ENCODE data around the gene YEATS4. TPM values are rescaled to one million over a fixed set of nuclear protein-coding genes. Genes with fewer than 3 reads are reported as not detected.

Gene YEATS4
- total and polyA plus RNA-seq, 2 experiments from 2014 or later = 17.2 to 60.4 TPM

GRCh38 chr12:69396963-69397362 is 37.4 kb downstream of the YEATS4 start:
- Histone ChIP-seq H3K9me2 (ENCODE audit: insufficient read depth) (no peaks in the 10 kb centered on the region), H3K9ac (no peak overlapping the region), H3K4me2 (ENCODE audit: unreplicated experiment) (no peak overlapping the region), H3K27me3 (replicated peaks; ENCODE audit: insufficient read depth) (no peaks in the 10 kb centered on the region), H3K27ac (no peak overlapping the region), H2AFZ (no peak overlapping the region), H3K4me1 (ENCODE audit: insufficient read depth) (peaks cover 41% of the 10 kb centered on the region), H3F3A (ENCODE audit: insufficient read depth) (peaks cover 34% of the 10 kb centered on the region), H3K4me3 (no peak overlapping the region), H3K79me2 (ENCODE audit: insufficient read depth) (no peaks in the 10 kb centered on the region), H3K9me3 (ENCODE audit: low read depth) (peaks cover 2% of the 10 kb centered on the region), H3K36me3 (ENCODE audit: low read depth) (no peaks in the 10 kb centered on the region), H4K20me1 (ENCODE audit: insufficient read depth) (no peaks in the 10 kb centered on the region)
- DNase-seq = no peak
- in situ Hi-C loops (cut with MboI) = no loop called here
- WGBS, 2 experiments (ENCODE audit: low coverage in 1 of 2, low lambda C conversion rate in 2 of 2, missing lambda C conversion rate in 2 of 2) = 99% methylated on average over 3 of the region's 3 CpGs
- TF ChIP-seq EZH2phosphoT487 (IDR thresholded peaks at IDR 0.05; ENCODE audit: insufficient read depth, low read depth) (no peak), EZH2 (IDR thresholded peaks at IDR 0.05; ENCODE audit: insufficient read depth, poor library complexity, severe bottlenecking) (no peak)

- 49 to 51% methylated on average over 3 of the region's 3 CpGs for WGBS, 2 experiments (ENCODE audit: low coverage in 1 of 2, low lambda C conversion rate in 2 of 2, missing lambda C conversion rate in 2 of 2)
- in situ Hi-C loops (cut with MboI) = no loop called here
These were observed 38.4 kb downstream of the YEATS4 start for GRCh38 chr12:69397978-69398377.

GRCh38 chr12:69401940-69402339 is 42.4 kb downstream of the YEATS4 start:
- H3K36me3 ChIP-seq (ENCODE audit: low read depth) = no peaks in the 10 kb centered on the region
- H3K9me2 ChIP-seq (ENCODE audit: insufficient read depth) = no peaks in the 10 kb centered on the region
- 94 to 95% methylated on average over 4 of the region's 4 CpGs for WGBS, 2 experiments (ENCODE audit: low coverage in 1 of 2, low lambda C conversion rate in 2 of 2, missing lambda C conversion rate in 2 of 2)
- H3F3A ChIP-seq (ENCODE audit: insufficient read depth) = peaks cover 28% of the 10 kb centered on the region
- no peak overlapping the region for H3K4me3 ChIP-seq
- no peak overlapping the region for H3K4me2 ChIP-seq (ENCODE audit: unreplicated experiment)
- TF ChIP-seq EZH2phosphoT487 (IDR thresholded peaks at IDR 0.05; ENCODE audit: insufficient read depth, low read depth) = no peak
- TF ChIP-seq EZH2 (IDR thresholded peaks at IDR 0.05; ENCODE audit: insufficient read depth, poor library complexity, severe bottlenecking) = no peak
- H4K20me1 ChIP-seq (ENCODE audit: insufficient read depth) = no peaks in the 10 kb centered on the region
- H2AFZ ChIP-seq = no peak overlapping the region
- in situ Hi-C loops (cut with MboI) = loop anchor here (10.0 kb wide), 1 partner anchor 173 kb away; no protein-coding TSS in a partner anchor
- no peaks in the 10 kb centered on the region for H3K79me2 ChIP-seq (ENCODE audit: insufficient read depth)
- no peaks in the 10 kb centered on the region for H3K9me3 ChIP-seq (ENCODE audit: low read depth)
- no peak overlapping the region for H3K27ac ChIP-seq
- no peaks in the 10 kb centered on the region for H3K27me3 ChIP-seq (replicated peaks; ENCODE audit: insufficient read depth)
- DNase-seq = no peak
- peaks cover 29% of the 10 kb centered on the region for H3K4me1 ChIP-seq (ENCODE audit: insufficient read depth)
- H3K9ac ChIP-seq = no peak overlapping the region

More at GRCh38 chr12:69397978-69398377, 38.4 kb downstream of the YEATS4 start:
- Histone ChIP-seq H3K79me2 (ENCODE audit: insufficient read depth) (no peaks in the 10 kb centered on the region), H3K4me1 (ENCODE audit: insufficient read depth) (peaks cover 31% of the 10 kb centered on the region), H3K27ac (peak overlapping the region; percentile 40; the same call in 1 of the 2 replicates), H3K4me2 (ENCODE audit: unreplicated experiment) (peak overlapping the region; percentile 5), H4K20me1 (ENCODE audit: insufficient read depth) (no peaks in the 10 kb centered on the region), H3K27me3 (replicated peaks; ENCODE audit: insufficient read depth) (no peaks in the 10 kb centered on the region), H3K36me3 (ENCODE audit: low read depth) (no peaks in the 10 kb centered on the region), H3K4me3 (no peak overlapping the region), H2AFZ (no peak overlapping the region), H3K9ac (no peak overlapping the region), H3F3A (ENCODE audit: insufficient read depth) (peaks cover 34% of the 10 kb centered on the region), H3K9me3 (ENCODE audit: low read depth) (peaks cover 2% of the 10 kb centered on the region), H3K9me2 (ENCODE audit: insufficient read depth) (no peaks in the 10 kb centered on the region)
- no peak for TF ChIP-seq EZH2 (IDR thresholded peaks at IDR 0.05; ENCODE audit: insufficient read depth, poor library complexity, severe bottlenecking)
- no peak for TF ChIP-seq EZH2phosphoT487 (IDR thresholded peaks at IDR 0.05; ENCODE audit: insufficient read depth, low read depth)
- DNase-seq = peak; percentile 74

GRCh38 chr12:69404851-69405565 is 45.5 kb downstream of the YEATS4 start:
- TF ChIP-seq EZH2phosphoT487 (IDR thresholded peaks at IDR 0.05; ENCODE audit: insufficient read depth, low read depth) (no peak), EZH2 (IDR thresholded peaks at IDR 0.05; ENCODE audit: insufficient read depth, poor library complexity, severe bottlenecking) (no peak)
- Histone ChIP-seq H3K9me3 (ENCODE audit: low read depth) (no peaks in the 10 kb centered on the region), H3K9ac (no peak overlapping the region), H3K4me3 (peak overlapping the region; percentile 44; the same call in 1 of the 2 replicates), H3K27me3 (replicated peaks; ENCODE audit: insufficient read depth) (no peaks in the 10 kb centered on the region), H2AFZ (no peak overlapping the region), H3K36me3 (ENCODE audit: low read depth) (no peaks in the 10 kb centered on the region), H3K79me2 (ENCODE audit: insufficient read depth) (no peaks in the 10 kb centered on the region), H3K9me2 (ENCODE audit: insufficient read depth) (no peaks in the 10 kb centered on the region), H3K4me2 (ENCODE audit: unreplicated experiment) (peak overlapping the region; percentile 71), H4K20me1 (ENCODE audit: insufficient read depth) (no peaks in the 10 kb centered on the region), H3K4me1 (ENCODE audit: insufficient read depth) (peaks cover 18% of the 10 kb centered on the region), H3K27ac (peak overlapping the region; percentile 41), H3F3A (ENCODE audit: insufficient read depth) (peaks cover 17% of the 10 kb centered on the region)
- DNase-seq = no peak
- in situ Hi-C loops (cut with MboI) = loop anchor here (10.0 kb wide), 1 partner anchor 170 kb away; no protein-coding TSS in a partner anchor
- WGBS, 2 experiments (ENCODE audit: low coverage in 1 of 2, low lambda C conversion rate in 2 of 2, missing lambda C conversion rate in 2 of 2) = 70 to 71% methylated on average over 7 of the region's 7 CpGs
